Measurements from ENCODE around the gene ADCY1.
A peak's percentile ranks its signal among the peaks of the same experiment; 100 is the strongest.
"Not testable (repeated sequence)": the region's sequence is repeated elsewhere in the genome, so short reads cannot be mapped to it uniquely, and the experiment has no call there.

The ADCY1 gene

DNA sequence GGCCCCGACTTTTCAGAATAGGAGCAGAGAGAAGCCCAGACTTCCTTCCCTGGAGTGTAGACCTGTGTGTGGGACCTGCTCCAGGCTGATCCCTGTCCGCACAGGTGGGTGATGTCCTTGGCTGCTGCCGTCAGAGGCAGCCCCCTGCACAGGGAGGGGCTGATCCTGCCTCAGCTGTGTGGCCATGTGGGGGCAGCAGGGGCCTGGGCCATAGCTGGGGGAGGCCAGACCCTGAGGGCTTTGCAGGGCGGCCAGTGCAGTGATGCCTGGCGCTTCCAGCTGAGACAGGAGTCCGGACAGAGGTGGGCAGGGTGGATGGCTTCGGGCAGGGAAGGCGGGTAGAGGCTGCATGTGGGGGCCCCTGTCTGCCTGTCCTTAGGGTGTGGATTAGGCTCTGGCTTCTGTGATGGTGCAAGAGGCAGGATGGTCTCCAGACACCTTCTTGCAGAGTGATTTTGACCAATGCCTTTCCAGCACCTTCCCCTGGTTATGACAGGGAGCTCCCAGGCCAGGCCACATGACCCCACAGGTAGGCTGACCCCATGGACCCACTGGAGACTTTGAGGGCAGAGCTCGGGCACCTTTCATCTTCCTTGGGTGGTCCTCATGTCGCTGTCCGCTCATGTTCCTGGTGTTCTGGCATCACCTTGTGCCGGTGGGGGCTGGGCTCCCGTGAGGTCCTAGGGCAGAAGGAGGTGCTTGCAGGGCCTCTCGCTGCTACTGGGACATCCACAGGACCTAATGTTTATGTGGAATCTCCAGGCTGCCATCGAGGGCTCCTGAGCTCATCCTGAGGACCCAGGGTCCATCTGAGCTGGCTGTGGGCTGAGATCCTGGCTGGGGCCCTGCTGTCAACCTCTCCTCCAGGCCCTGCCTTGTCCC is 141.5 kb downstream of the ADCY1 start:
- no peak for FAIRE-seq

DNA sequence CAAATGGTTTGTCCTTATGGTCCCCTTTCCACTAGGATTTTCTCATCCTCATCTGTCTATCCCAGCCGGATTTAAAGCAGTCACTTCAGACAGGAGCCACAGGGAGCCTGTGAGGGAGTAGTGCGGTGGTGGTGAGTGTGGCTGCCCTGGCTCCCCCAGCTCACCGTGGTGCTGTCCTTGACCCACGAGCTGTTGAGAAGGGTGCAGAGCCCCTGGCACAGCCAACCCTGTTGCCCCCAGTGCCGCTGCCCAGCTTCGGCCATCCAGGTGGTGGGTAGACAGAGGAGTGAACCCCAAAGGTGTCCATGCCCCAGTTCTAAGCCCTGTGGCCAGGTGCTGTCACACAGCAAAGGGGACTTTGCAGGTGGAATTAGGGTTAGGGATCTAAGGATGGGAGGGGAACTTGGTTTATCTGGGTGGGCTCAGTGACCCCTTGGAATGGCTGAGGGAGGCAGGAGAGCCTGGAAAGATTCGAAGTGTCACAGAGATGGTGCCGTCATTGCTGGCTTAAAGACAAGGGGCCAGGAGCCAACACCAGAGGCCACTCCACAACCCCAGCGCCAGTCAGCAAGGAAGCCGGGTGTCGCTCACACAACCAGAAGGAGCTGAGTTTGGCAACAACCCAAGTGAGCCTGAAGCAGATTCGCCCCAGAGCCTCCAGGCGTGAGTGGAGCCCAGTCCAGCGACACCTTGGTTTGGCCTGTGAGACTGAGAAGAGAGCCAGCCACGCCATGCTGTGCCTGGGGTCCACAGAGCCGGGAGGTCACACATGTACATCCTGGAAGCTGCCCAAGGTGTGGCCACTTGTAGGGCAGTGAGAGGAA is 142.4 kb downstream of the ADCY1 start:
- no peak for FAIRE-seq

DNA sequence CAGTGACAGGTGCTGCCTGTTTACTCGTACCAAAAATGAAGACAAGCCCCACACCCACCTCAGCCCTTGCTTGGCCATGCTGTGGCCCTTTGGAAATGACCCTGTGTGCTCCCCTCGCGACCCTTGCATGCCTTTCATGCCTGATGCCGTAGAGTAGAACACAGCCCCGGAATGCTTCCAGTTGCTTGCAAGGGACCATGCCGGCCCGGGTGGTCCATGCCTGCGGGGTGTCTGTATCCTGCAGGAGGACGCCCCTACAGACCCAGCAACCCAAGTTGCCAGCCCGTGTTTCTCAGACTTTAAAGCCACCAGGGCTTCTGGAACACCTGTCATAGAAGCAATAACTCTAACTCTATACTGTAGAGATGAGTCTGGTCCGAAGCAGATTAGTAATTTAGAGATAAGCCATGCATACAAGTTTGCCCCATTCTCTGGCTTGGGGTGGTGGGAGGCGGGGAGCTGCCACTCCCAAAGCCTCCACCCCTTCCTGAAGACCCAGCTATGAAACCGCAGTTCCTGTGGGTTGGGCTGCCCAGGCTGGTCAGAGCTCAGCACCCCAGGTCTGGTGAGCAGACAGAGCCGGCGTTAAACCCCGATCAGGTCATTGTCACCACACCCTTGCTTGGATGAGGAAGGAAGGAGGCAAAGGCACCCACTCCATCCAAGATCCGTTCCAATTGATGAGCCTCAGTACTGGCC is 143.5 kb downstream of the ADCY1 start:
- no peak for FAIRE-seq

DNA sequence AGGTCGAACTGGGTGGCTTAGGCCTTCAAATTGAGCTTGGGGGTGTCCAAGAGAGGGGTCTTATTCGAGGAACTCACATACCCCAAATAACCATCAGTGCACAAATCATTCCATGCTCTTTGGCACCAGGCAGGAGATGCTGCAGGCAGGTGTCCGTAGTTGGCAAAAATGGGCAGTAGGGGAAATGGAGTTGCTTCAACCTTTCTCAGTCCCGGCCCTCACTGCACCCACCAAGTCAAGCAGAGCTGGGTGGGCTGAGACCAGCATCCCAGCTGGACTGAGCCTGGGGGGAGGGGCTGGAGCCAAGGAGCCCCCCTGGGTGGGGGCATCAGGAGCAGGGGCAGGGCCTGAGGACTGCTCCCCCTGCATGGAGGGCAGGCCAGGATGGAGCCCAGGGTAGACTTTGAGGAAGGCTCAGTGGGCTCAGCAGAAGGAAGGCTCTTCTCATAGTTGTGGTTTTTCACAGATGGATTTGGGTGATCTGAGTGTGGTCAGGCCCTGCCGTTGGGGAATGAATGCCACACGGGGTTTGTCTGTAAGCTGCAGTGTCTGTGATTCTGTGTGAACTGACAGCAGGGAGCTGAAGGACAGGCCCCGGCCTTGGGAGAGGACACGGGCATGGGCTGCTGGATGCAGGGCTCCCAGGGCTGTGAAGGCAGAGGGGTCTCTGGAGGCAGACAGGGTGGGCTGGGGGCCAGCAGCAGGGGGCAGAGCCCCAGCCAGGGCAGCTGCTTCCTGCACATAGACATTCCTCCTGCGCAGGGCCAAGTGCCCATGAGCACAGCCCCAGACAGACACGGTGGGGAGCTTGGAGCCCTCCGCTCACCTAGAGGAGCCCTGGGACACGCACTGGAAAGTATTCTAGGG is 144.5 kb downstream of the ADCY1 start:
- FAIRE-seq, result no peak

DNA sequence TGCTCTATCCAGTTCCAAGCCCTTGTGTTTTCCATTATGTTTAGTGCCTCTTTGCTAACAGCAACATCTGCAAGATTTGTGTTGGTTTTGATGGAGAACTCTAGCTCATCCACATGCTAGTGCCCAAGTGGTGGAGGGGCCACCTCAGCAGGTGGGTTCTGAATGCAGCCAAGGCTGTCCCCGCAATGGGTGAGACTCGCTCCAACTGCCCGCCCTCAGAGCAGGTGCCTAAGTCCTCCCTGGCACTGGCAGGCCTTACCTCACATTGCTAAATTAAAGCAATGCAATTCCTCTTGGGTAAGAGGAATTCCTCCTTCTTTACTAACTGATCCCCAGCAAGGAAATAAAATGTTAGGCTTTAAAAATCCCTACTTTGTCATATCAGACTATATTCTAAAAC is 146.8 kb downstream of the ADCY1 start:
- no peak for FAIRE-seq

DNA sequence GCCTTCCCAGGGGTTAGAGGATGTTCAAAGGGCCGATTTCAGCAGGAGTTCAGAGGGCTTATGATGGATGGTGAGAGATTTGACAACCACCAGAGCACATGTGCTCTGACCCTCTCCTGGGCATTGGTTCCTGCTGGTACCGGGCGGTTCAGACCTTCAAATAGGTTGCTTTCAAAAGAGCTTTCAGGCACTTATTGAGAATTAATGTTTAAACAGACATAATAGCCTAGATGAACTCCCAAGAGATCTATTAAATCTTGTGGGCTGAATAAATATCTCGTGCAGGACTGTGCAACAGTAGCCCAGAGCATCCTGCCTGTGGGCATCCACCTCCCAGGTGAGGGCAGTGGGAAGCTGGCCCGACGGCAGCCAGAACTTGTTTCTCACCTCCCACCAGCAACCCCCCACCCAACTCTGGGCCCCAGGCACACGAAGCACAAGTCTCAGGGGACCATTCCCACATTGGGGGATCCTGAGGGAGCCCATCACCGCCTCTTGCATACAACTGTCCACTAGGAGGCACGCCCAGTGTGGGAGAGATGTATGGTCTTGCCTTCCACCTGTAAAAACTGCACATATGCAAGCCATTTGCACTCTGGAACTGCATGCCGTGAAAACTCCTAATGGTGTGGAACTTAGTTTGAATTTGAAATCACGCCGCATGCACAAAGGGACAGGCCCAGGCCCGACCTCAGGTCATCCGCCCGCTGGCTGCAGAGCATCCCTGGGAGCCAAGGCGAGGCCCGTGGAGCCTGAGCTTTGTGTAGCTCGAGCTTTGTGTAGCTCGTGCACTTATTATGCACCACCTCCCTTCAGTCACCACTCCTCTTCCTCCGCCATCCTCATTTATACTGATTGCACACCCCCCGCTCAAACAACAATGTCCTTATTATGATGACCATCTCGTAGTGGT is 147.8 kb downstream of the ADCY1 start:
- no peak for FAIRE-seq

DNA sequence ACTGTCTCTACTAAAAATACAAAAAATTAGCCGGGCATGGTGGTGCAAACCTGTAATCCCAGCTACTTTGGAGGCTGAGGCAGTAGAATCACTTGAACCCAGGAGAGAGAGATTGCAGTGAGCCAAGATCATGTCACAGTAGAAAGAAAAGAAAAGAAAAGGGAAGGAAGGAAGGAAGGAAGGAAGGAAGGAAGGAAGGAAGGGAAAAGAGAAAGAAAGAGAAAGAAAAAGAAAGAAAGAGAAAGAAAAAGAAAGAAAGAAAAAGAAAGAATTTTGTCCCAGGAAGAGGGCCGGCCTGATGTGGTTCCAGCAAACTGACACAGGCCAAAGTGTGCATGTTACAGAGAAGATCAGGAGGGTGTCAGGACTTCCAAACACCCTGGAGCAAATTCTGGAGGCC is 151.1 kb downstream of the ADCY1 start:
- not testable (repeated sequence) for FAIRE-seq

DNA sequence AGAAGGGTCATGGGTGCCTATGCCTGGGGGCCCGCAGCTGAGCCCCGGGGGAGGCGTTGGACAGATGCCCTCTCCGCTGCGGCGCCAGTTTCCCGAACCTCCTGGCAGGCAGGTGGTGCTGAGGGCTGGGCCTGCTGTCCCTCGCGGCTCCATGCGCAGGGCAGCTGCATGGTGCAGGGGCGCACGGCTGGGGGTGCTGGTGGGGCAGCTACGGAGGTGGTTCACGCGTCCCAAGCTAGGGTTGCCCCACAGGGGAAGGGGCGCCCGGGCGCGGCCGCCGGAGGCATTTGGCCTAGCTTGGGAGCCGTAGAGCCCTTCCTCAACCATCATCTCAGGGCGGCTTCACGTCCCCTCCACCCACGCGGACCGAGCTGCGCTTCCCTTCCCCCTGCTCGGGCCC is 152.7 kb downstream of the ADCY1 start:
- FAIRE-seq, result no peak

DNA sequence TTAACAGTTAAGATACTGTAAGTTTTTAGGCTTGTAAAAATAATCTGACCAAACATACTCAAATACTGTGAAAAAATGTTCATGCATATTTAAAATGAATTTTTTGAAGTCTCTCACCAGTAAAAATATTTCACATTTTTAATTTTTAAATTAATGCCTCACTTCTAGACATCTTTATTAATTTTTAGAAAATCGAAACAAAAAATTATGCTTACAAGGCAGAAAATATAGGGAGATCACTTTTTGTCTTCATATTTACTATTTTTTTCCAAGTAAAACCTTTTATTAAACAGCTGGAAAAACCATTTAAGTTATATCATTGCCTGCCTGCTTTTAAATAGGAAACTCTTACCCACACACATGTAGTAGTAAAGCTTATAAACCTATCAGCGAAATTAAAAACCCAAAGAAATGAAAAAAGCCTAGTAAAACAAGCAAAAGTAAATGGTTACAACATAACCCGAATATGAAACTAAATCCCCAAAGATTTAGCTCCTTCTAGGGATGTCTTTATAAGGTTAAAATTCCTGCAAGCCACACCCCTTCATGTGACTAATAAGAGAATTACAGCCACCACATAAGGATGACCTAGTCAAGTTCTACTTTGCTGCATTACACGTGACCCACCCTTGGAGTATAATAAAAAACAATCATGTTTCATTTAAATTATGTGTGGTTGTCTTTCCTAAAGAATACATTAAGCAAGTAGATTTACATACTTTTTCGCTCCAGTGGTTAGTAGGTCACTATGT is 157.7 kb downstream of the ADCY1 start:
- peak; percentile 45 for FAIRE-seq

DNA sequence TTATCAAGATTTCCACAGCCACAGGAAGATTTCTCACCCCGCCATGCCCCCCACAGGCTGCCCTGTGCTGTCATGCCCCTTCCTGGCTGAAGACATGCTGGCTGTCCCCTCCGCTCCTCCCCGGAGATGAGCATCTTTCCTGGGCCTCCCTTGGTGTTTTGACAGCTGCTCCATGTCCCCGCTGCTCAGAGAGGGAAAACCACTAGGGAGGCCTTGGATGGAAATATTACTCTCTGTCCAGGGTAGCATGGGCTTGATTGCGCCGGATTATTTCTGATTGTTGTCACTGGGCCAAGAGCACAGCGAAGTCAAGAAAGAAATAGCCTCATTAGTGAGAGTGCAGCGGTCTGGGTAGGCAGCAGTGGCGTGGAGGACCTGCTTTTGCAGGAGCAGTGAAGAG is 164.8 kb downstream of the ADCY1 start:
- FAIRE-seq, result not testable (repeated sequence)

DNA sequence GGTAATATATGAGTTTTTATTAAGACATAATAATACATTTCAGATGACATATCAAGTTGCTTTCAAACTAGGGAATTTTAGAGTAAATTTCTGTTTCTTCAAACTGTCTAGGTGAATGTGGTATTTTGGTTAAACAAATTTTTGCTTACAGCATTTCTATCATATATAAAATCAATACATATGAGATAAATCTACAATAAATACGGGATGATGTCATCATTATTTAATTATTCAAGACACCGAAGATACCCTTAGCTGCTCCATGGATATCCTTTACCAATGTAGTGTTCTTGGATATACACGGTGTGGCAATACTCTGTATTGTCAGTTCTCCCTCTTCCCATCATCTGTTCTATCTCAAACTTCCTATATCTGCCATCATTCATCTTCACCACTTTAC is 166.4 kb downstream of the ADCY1 start:
- FAIRE-seq, result not testable (repeated sequence)

DNA sequence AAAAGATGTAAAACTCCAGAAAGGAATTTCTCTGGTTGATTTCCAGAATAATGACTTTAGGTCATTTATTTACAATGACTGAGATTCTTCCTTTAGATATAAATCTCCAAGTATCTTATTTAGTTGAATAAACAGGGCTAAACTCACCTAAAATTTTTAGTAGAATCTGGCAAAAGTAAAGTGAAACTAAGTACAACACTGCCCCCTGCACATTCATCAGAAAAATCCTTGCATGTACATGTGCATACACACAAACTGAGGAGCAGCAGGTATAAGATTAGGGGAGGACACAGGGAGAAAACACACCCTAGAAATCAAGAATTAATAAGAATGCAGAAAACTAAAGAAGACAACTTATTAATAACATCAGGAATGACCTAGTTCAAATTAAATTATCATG is 174.8 kb downstream of the ADCY1 start:
- FAIRE-seq, result peak; percentile 60

DNA sequence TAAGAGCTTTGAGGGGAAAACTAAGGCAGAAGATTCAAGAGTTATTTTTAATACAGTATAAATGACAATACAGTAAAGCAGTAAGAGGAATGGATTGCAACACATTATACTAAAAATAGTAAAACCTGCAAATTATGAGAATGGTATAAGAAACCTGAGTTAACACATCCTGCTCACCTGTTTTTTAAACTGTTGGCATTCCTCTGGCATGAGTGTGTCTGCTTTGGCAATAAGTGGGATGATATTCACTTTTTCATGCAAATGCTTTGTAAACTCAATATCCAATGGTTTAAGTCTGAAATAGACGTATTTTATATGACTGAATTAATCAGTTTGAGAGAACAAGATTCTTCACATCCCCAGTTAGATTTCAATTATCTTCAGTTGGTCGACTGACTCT is 177.2 kb downstream of the ADCY1 start:
- not testable (repeated sequence) for FAIRE-seq

DNA sequence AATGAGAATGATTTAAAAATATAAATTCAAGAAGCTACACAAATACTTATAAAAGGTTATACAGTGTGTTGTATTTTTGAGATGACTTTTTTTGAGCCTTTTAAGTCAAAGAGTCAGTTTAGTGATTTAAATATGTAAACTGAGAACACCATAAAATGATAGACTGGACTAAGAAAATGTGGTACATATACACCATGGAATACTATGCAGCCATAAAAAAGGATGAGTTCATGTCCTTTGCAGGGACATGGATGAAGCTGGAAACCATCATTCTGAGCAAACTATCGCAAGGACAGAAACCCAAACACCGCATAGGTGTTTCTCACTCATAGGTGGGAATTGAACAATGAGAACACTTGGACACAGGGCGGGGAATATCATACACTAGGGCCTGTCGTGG is 182.2 kb downstream of the ADCY1 start:
- FAIRE-seq, result not testable (repeated sequence)

DNA sequence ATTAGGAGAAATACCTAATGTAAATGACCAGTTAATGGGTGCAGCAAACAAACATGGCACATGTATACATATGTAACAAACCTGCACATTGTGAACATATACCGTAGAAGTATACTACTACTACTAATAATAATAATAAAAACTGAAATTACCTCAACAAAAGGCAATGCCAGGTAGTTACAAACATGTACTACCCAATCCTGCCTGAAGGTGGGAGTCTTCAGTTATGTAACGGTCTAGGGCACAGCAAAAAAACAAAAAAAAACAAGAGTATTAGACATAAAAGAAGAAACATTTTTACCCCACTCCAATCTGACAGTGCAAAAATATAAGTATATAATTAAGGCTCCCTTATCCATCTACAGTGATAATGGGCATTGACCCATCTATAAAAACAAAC is 182.6 kb downstream of the ADCY1 start:
- FAIRE-seq, result not testable (repeated sequence)

DNA sequence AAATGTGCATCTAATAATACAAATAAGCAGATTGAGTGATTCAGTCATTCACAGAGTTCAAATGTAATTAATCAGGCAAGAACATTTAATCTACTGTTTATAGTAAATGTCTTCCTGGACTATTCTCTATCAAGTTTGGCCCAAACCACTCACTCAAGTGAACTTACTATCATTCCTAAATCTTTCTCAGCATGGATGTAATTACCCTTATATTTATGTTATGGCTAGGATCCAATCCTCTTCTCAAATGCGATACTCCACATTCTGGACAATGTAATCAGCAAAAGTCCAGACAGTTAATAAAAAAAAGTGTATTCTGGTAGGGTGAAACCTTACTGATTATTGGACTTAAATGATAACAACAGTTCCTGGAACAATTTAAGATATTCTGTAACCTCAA is 185.3 kb downstream of the ADCY1 start:
- not testable (repeated sequence) for FAIRE-seq

DNA sequence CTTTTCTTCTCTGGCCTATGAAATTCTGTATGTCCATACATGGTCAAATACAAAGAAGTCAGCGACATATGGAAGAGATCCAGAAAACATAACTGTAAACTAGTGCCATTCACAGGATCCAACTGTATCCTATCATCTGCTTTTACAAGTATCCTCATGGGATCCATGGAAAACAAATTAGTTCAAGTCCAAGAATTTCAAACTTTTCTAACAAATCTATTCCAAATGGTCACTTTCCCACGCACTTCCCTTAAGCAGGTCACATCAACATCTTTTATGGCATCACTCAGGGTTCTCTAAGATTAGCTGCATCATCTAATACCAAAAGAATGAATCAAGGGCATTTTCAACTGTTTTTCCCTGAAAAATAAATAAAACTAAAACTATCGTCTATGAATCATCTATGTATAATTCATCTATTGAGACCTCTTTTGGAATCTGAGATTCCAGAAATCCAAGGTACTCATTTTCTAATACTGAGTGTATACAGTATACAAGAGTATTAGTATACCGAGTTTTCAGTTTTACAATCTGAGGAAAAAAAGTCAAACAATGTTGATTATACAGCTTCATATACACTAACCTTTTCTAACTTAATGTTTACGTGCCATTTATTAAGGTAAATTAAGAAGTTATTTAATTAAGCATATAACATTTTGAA is 187.5 kb downstream of the ADCY1 start:
- FAIRE-seq, result not testable (repeated sequence)

DNA sequence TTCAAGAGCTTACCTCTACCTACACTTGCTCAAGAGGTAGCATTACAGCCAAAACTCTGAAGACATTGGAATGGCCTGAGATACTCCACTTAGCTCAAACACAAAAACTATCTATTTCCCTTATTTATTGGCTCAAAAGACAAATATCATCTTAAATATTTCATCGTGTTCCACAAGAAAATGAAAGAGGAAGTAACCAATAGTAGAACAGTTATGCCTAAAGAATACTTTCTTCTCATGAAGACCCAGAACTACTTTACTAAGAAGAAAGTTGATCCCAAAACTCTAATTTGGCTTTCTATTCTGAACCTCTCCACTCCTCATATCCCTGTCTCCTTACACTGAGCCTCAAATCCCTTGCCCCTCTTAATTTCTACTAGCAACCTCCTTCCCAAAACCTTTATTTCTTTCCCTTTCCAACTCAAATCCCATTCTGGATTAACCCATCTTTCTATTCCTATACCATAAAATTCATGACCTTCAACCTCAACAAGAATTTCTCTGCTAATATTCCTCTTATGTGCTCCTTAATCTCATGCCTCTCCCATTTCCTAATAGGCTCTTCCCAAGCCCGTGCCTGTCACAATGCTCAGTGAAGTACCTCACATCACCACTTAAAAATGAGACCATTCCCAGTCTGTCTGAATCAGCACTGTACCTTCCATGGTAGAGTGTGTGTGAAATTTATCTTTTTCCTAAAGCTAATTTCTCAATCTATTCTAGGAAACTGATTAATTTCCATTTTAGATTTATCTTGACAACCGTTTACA is 188.2 kb downstream of the ADCY1 start:
- not testable (repeated sequence) for FAIRE-seq
